MCF 10A (cell line): Measurements from ENCODE around the gene OR10H1. TPM values are rescaled to one million over a fixed set of nuclear protein-coding genes. Genes with fewer than 3 reads are reported as not detected.
"Not testable (repeated sequence)": the region's sequence is repeated elsewhere in the genome, so short reads cannot be mapped to it uniquely, and the experiment has no call there.

ENCODE experiments used
- BruUV-seq: library from RNA; stranded (reverse); fragments of 400-500 nt; replicated peaks from 2 replicates; lab custom pipeline; 2021; lab: Mats Ljungman, UMichigan
- CTCF ChIA-PET: fragments of 300-600 bp; sonication (Branson Sonifier 250); formaldehyde crosslinking; extraction: SDS; loops from one replicate; lab custom pipeline; 2021; ENCODE audit warnings: antibody characterized with exemption, inconsistent platforms; lab: Yijun Ruan, JAX
- POLR2A ChIA-PET: fragments of 300-600, 350-650 bp; sonication (Branson Sonifier 250); formaldehyde crosslinking; extraction: SDS; loops from one replicate; lab custom pipeline; 2020; ENCODE audit warnings: antibody characterized with exemption, inconsistent platforms; lab: Yijun Ruan, JAX
- DNase-seq: peaks from one replicate; pipeline ENCODE4 v3.0.0-alpha.2; 2018; ENCODE audit not compliant: unreplicated experiment
- H3K27ac Mint-ChIP-seq: one replicate; pipeline ENCODE4 v1.8.0; 2022; ENCODE audit warnings: mild to moderate bottlenecking, low read depth, mixed read lengths; ENCODE audit not compliant: unreplicated experiment
- H3K27me3 Mint-ChIP-seq: one replicate; pipeline ENCODE4 v1.8.0; 2022; ENCODE audit warnings: mixed read lengths; ENCODE audit not compliant: insufficient read depth, unreplicated experiment
- H3K36me3 Mint-ChIP-seq: one replicate; pipeline ENCODE4 v1.8.0; 2022; ENCODE audit warnings: mild to moderate bottlenecking, moderate library complexity, mixed read lengths; ENCODE audit not compliant: insufficient read depth, unreplicated experiment
- H3K4me1 Mint-ChIP-seq: one replicate; pipeline ENCODE4 v1.8.0; 2022; ENCODE audit warnings: mixed read lengths; ENCODE audit not compliant: insufficient read depth, unreplicated experiment
- H3K4me3 Mint-ChIP-seq: one replicate; pipeline ENCODE4 v1.8.0; 2022; ENCODE audit warnings: mild to moderate bottlenecking, moderate library complexity, mixed read lengths; ENCODE audit not compliant: unreplicated experiment
- H3K9me3 Mint-ChIP-seq: one replicate; pipeline ENCODE4 v1.8.0; 2022; ENCODE audit warnings: mixed read lengths; ENCODE audit not compliant: unreplicated experiment
- CTCF ChIP-seq: fragments of 200-600 bp; IDR thresholded peaks from one replicate; pipeline ENCODE4 v1.8.0; 2022; ENCODE audit warnings: antibody characterized with exemption, mild to moderate bottlenecking; ENCODE audit not compliant: unreplicated experiment
- intact Hi-C: fragments of 100-400 bp; cut with micrococcal nuclease; formaldehyde crosslinking; loops from 2 replicates; pipeline ENCODE4 v1.14.1; 2022
- total RNA-seq: library from RNA; stranded (reverse); gene quantifications from 2 replicates; pipeline ENCODE4 v1.2.3, GENCODE V29; 2022

OR10H1 gene
- total RNA-seq, 1 experiment from 2014 or later = not detected

GRCh38 chr19:15831626-15832025 lies 16.2 kb upstream of the OR10H1 start:
- no peak overlapping the region for H3K27ac Mint-ChIP-seq
- H3K27me3 Mint-ChIP-seq = peaks cover 14% of the 10 kb centered on the region
- intact Hi-C loops = no loop called here
- POLR2A ChIA-PET = no interaction called here
- CTCF ChIA-PET = interaction anchor here (0.5 kb wide), 1 partner anchor 739 kb away, joined by 3 read pairs; no protein-coding TSS in a partner anchor
- no peak overlapping the region for H3K4me3 Mint-ChIP-seq
- H3K9me3 Mint-ChIP-seq = no peaks in the 10 kb centered on the region
- DNase-seq = no peak
- TF ChIP-seq CTCF = no peak
- H3K36me3 Mint-ChIP-seq = no peaks in the 10 kb centered on the region
- H3K4me1 Mint-ChIP-seq = peaks cover 7% of the 10 kb centered on the region
- BruUV-seq = no TSS peak

GRCh38 chr19:15829786-15830185 lies 14.3 kb upstream of the OR10H1 start:
- no peak for TF ChIP-seq CTCF
- ChIA-PET CTCF (interaction anchor here (0.6 kb wide), 1 partner anchor 17 kb away, joined by 3 read pairs; no protein-coding TSS in a partner anchor), POLR2A (no interaction called here)
- no TSS peak for BruUV-seq
- intact Hi-C loops = no loop called here
- no peak for DNase-seq
- no peaks in the 10 kb centered on the region for H3K4me1 Mint-ChIP-seq
- no peak overlapping the region for H3K27ac Mint-ChIP-seq
- no peaks in the 10 kb centered on the region for H3K36me3 Mint-ChIP-seq
- H3K4me3 Mint-ChIP-seq = no peak overlapping the region
- H3K9me3 Mint-ChIP-seq = no peaks in the 10 kb centered on the region
- H3K27me3 Mint-ChIP-seq = peaks cover 14% of the 10 kb centered on the region

- Mint-ChIP-seq H3K36me3 (no peaks in the 10 kb centered on the region), H3K4me1 (no peaks in the 10 kb centered on the region), H3K9me3 (no peaks in the 10 kb centered on the region), H3K27ac (no peak overlapping the region), H3K27me3 (peaks cover 14% of the 10 kb centered on the region), H3K4me3 (no peak overlapping the region)
- POLR2A ChIA-PET = no interaction called here
- BruUV-seq = no TSS peak
- no peak for TF ChIP-seq CTCF
- CTCF ChIA-PET = no interaction called here
- no peak for DNase-seq
- intact Hi-C loops = no loop called here
Observed at GRCh38 chr19:15829306-15829698, 13.8 kb upstream of the OR10H1 start.

DNA sequence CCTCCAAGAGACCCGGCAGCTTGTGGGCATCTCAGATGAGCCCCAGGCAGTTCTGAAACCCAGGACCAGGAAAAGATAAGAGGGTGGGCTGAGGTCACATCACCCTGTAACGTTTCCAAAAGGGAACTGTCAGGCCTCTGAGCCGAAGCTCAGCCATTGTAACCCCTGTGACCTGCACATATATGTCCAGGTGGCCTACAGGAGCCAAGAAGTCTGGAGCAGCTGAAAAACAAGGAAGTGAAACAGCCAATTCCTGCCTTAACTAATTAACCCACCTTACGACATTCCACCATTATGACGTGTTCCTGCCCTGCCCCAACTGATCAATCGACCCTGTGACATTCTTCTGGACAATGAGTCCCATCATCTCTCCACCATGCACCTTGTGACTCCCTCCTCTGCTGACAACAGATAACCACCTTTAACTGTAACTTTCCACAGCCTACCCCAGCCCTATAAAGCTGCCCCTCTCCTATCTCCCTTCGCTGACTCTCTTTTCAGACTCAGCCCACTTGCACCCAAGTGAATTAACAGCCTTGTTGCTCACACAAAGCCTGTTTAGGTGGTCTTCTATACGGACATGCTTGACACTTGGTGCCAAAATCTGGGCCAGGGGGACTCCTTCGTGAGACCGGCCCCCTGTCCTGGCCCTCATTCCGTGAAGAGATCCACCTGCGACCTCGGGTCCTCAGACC lies 13.3 kb upstream of the OR10H1 start:
- H3K4me3 Mint-ChIP-seq, DNase-seq, H3K4me1 Mint-ChIP-seq, H3K9me3 Mint-ChIP-seq, H3K27ac Mint-ChIP-seq, H3K36me3 Mint-ChIP-seq, BruUV-seq, intact Hi-C loops: not testable (repeated sequence)
- CTCF ChIA-PET = interaction anchor here (0.7 kb wide), 1 partner anchor 284 kb away, joined by 3 read pairs; no protein-coding TSS in a partner anchor
- POLR2A ChIA-PET = interaction anchor here (0.7 kb wide), 1 partner anchor 8 kb away, joined by 3 read pairs; no protein-coding TSS in a partner anchor
- peaks cover 14% of the 10 kb centered on the region for H3K27me3 Mint-ChIP-seq
